Upper lobe of left lung (tissue), 6 donors: Measurements from ENCODE around the gene HAUS3. TPM values are rescaled to one million over a fixed set of nuclear protein-coding genes. Genes with fewer than 3 reads are reported as not detected.

Source experiments
- ATAC-seq, 2 donors: fragments of 200-7000 bp; cut with Tn5 transposase; one replicate each; pipeline ENCODE4 v1.9.1; 2022; ENCODE audit warnings: mild to moderate bottlenecking in 2 of 2, moderate library complexity in 2 of 2; ENCODE audit not compliant: low FRiP score in 2 of 2
- DNase-seq, 2 donors: peaks; one replicate each; pipeline ENCODE4 v3.0.0-alpha.2; 2019 to 2020
- H3K27ac ChIP-seq, 4 donors: fragments of 200-600 bp; sonication (generic); one replicate each; pipeline ENCODE4 v1.5.1; 2016 to 2019
- H3K27me3 ChIP-seq, 4 donors: fragments of 200-600 bp; sonication (generic); one replicate each; pipeline ENCODE4 v1.5.1; 2017 to 2019
- H3K36me3 ChIP-seq, 4 donors: fragments of 200-600 bp; sonication (generic); one replicate each; pipeline ENCODE4 v1.5.1; 2016 to 2019
- H3K4me1 ChIP-seq, 4 donors: fragments of 200-600 bp; sonication (generic); one replicate each; pipeline ENCODE4 v1.5.1; 2018 to 2019
- H3K4me3 ChIP-seq, 4 donors: fragments of 200-600 bp; sonication (generic); one replicate each; pipeline ENCODE4 v1.5.1; 2017 to 2019; ENCODE audit warnings: mild to moderate bottlenecking in 2 of 4, moderate library complexity in 1 of 4
- H3K9me3 ChIP-seq, 4 donors: fragments of 200-600 bp; sonication (generic); one replicate each; pipeline ENCODE4 v1.5.1; 2018 to 2019
- CTCF ChIP-seq, 6 experiments: fragments of 450-650 bp in 4 of 6; fragments of 200-600 bp in 2 of 6; sonication (generic) in 2 of 6; IDR thresholded peaks; one replicate each; pipeline ENCODE4 v1.5.1; 2016 to 2019; ENCODE audit warnings: antibody characterized with exemption in 6 of 6
- EP300 ChIP-seq, 4 donors: sonication (generic); formaldehyde crosslinking; IDR thresholded peaks; one replicate each; pipeline ENCODE4 v1.5.1; 2017; ENCODE audit warnings: antibody characterized with exemption in 4 of 4, control low read depth in 2 of 4
- POLR2A ChIP-seq, 4 donors: fragments of 450-650 bp; IDR thresholded peaks; one replicate each; pipeline ENCODE4 v1.5.1; 2016 to 2017; ENCODE audit warnings: antibody characterized with exemption in 4 of 4, mild to moderate bottlenecking in 2 of 4
- POLR2AphosphoS5 ChIP-seq, 2 donors: sonication (generic); formaldehyde crosslinking; IDR thresholded peaks; one replicate each; pipeline ENCODE4 v1.5.1; 2017; ENCODE audit warnings: antibody characterized with exemption in 2 of 2
- WGBS, 2 donors: methylation state at CpG; one replicate each; pipeline ENCODE4 v1.1.5; 2017 to 2018; 5-methylcytosine and 5-hydroxymethylcytosine counted together
- total RNA-seq, 6 donors: library from RNA; depleted of rRNA in 4 of 6; stranded (reverse); fragments of >200 nt in 4 of 6; gene quantifications; one replicate each; pipeline versions ENCODE4 v1.1.0 to v1.2.1, GENCODE V29; 2016 to 2021
- donor health status: DM: no; HTN: no; CAD: no; lungs with moderate emphysema.
- donor health status: DM: no; HTN: yes; CAD: no; lungs with severe emphysema.

Gene HAUS3
- total RNA-seq, 6 donors from 2014 or later = 8.2 to 21.0 (median 12.5) TPM

GRCh38 chr4:2243681-2244380 is 1.9 kb upstream of the HAUS3 start:
- no peak overlapping the region for H3K4me3 ChIP-seq
- no peak for TF ChIP-seq POLR2A (IDR thresholded peaks at IDR 0.05)
- TF ChIP-seq POLR2AphosphoS5 (IDR thresholded peaks at IDR 0.05) = peak in 1 of 2 donors; percentile 25
- TF ChIP-seq CTCF (IDR thresholded peaks at IDR 0.05) = peak in 3 of 6 experiments; percentile 29 to 47 (median 43)
- TF ChIP-seq EP300 (IDR thresholded peaks at IDR 0.05) = no peak
- peaks cover 44 to 76% (median 57%) of the 10 kb centered on the region in 4 donors for H3K4me1 ChIP-seq
- H3K36me3 ChIP-seq = peaks cover 0 to 16% (median 14%) of the 10 kb centered on the region in 4 donors
- peak in 1 of 2 donors; percentile 51 for ATAC-seq
- peak overlapping the region; percentile 24 to 83 (median 62) for H3K27ac ChIP-seq
- WGBS, 2 donors = 27 to 38% methylated on average over 5 of the region's 5 CpGs
- H3K27me3 ChIP-seq = no peaks in the 10 kb centered on the region
- peak in 1 of 2 donors; percentile 67 for DNase-seq
- H3K9me3 ChIP-seq = no peaks in the 10 kb centered on the region

GRCh38 chr4:2241003-2241402 is 918 bp downstream of the HAUS3 start:
- DNase-seq = no peak
- H3K4me3 ChIP-seq = peak overlapping the region in 3 of 4 donors; percentile 84 to 100 (median 99)
- no peaks in the 10 kb centered on the region for H3K27me3 ChIP-seq
- 5 to 8% methylated on average over 7 of the region's 7 CpGs for WGBS, 2 donors
- peak overlapping the region in 3 of 4 donors; percentile 84 to 90 (median 86) for H3K27ac ChIP-seq
- ATAC-seq = no peak
- no peaks in the 10 kb centered on the region for H3K9me3 ChIP-seq
- peaks cover 0 to 10% (median 0%) of the 10 kb centered on the region in 4 donors for H3K36me3 ChIP-seq
- TF ChIP-seq POLR2AphosphoS5 (IDR thresholded peaks at IDR 0.05) (no peak), CTCF (IDR thresholded peaks at IDR 0.05) (no peak), EP300 (IDR thresholded peaks at IDR 0.05) (no peak), POLR2A (IDR thresholded peaks at IDR 0.05) (no peak)
- peaks cover 53 to 73% (median 61%) of the 10 kb centered on the region in 4 donors for H3K4me1 ChIP-seq

- Histone ChIP-seq H3K36me3 (peaks cover 0 to 28% (median 7%) of the 10 kb centered on the region in 4 donors), H3K9me3 (no peaks in the 10 kb centered on the region)
- 41 to 60% methylated on average over 3 of the region's 3 CpGs for WGBS, 2 donors
Observed at GRCh38 chr4:2236944-2237666, 4.8 kb downstream of the HAUS3 start.

GRCh38 chr4:2231082-2231481 is 10.8 kb downstream of the HAUS3 start:
- TF ChIP-seq POLR2A (IDR thresholded peaks at IDR 0.05) (no peak), POLR2AphosphoS5 (IDR thresholded peaks at IDR 0.05) (no peak), CTCF (IDR thresholded peaks at IDR 0.05) (no peak), EP300 (IDR thresholded peaks at IDR 0.05) (no peak)
- no peak overlapping the region for H3K4me3 ChIP-seq
- 96 to 98% methylated on average over 6 of the region's 6 CpGs for WGBS, 2 donors
- no peaks in the 10 kb centered on the region for H3K4me1 ChIP-seq
- no peaks in the 10 kb centered on the region for H3K27me3 ChIP-seq
- H3K9me3 ChIP-seq = no peaks in the 10 kb centered on the region
- DNase-seq = no peak
- ATAC-seq = no peak
- peaks cover 0 to 35% (median 11%) of the 10 kb centered on the region in 4 donors for H3K36me3 ChIP-seq
- no peak overlapping the region for H3K27ac ChIP-seq

More at GRCh38 chr4:2236944-2237666, 4.8 kb downstream of the HAUS3 start:
- H3K27me3 ChIP-seq = no peaks in the 10 kb centered on the region
- TF ChIP-seq EP300 (IDR thresholded peaks at IDR 0.05) = no peak
- no peak for TF ChIP-seq CTCF (IDR thresholded peaks at IDR 0.05)
- TF ChIP-seq POLR2A (IDR thresholded peaks at IDR 0.05) = no peak
- TF ChIP-seq POLR2AphosphoS5 (IDR thresholded peaks at IDR 0.05) = no peak
- DNase-seq = no peak
- H3K4me1 ChIP-seq = peaks cover 26 to 43% (median 31%) of the 10 kb centered on the region in 4 donors
- no peak overlapping the region for H3K27ac ChIP-seq
- no peak overlapping the region for H3K4me3 ChIP-seq
- no peak for ATAC-seq
